Measurements from ENCODE around the gene KRT26. TPM values are rescaled to one million over a fixed set of nuclear protein-coding genes. Genes with fewer than 3 reads are reported as not detected.

KRT26 gene
- total RNA-seq, 1 donor from 2014 or later: not detected

DNA sequence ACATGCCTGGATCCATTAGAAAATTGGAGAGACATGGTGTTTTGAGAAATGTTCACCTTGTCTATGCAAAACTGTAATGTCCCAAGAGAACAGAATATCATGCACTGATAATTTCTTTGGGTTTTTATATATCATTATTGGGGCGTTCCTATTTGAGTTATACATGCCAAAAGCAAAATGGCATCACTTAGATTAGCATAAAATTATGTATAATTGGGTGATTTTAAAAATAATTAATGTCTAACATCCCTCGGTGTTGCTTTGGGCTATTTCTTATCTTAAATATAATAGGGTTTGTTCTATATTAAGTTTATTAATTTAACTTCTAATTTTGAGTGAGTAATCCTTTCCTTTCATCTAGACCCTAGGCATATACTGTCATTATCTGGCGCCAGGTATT is 27.9 kb upstream of the KRT26 start, which contains the start of gene KRT28:
KRT28 (minus strand) TSS at position 101 of the 400 bp plus-strand sequence; CDS start at position 35, 66 bp downstream.
- intact Hi-C loops (cut with micrococcal nuclease): loop anchor here (5.0 kb wide), 3 partner anchors 107 to 443 kb away; partner anchors contain the start of gene SMARCE1
- ATAC-seq (ENCODE audit: low read depth): no peak
- no peaks in the 10 kb centered on the region for H3K36me3 Mint-ChIP-seq (ENCODE audit: low read depth)

DNA sequence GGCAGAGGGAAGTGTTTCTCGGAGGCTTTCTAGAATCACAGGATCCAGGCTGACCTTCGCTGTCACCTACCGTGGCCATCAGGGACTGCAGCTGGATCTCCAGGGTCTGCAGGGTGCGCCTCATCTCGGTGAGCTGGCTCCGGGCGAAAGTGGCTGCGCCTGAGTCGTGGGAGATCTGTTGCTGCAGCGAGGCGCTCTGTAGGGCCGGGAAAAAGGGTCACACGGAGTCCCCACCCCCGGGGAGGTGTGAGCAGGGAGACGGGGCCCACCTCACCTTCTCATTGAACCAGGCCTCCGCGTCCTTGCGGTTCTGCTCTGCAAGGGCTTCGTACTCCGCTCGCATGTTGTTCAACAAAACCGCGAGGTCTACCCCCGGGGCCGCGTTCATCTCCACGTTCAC is 24.8 kb upstream of the KRT26 start:
- no peaks in the 10 kb centered on the region for H3K36me3 Mint-ChIP-seq (ENCODE audit: low read depth)
- peaks cover 29% of the 10 kb centered on the region for H3K27me3 Mint-ChIP-seq
- no peak overlapping the region for H3K27ac Mint-ChIP-seq
- TF ChIP-seq, protein P1, sequence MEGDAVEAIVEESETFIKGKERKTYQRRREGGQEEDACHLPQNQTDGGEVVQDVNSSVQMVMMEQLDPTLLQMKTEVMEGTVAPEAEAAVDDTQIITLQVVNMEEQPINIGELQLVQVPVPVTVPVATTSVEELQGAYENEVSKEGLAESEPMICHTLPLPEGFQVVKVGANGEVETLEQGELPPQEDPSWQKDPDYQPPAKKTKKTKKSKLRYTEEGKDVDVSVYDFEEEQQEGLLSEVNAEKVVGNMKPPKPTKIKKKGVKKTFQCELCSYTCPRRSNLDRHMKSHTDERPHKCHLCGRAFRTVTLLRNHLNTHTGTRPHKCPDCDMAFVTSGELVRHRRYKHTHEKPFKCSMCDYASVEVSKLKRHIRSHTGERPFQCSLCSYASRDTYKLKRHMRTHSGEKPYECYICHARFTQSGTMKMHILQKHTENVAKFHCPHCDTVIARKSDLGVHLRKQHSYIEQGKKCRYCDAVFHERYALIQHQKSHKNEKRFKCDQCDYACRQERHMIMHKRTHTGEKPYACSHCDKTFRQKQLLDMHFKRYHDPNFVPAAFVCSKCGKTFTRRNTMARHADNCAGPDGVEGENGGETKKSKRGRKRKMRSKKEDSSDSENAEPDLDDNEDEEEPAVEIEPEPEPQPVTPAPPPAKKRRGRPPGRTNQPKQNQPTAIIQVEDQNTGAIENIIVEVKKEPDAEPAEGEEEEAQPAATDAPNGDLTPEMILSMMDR (IDR thresholded peaks at IDR 0.05): no peak
- DNase-seq (no peak), ATAC-seq (ENCODE audit: low read depth) (no peak)
- intact Hi-C loops (cut with micrococcal nuclease): no loop called here
- CTCF ChIA-PET: no interaction called here
- no peaks in the 10 kb centered on the region for H3K4me1 Mint-ChIP-seq
- no peaks in the 10 kb centered on the region for H3K9me3 Mint-ChIP-seq
- POLR2A ChIA-PET: no interaction called here
- no peak overlapping the region for H3K4me3 Mint-ChIP-seq

More for the DNA sequence above, 27.9 kb upstream of the KRT26 start, which contains the start of gene KRT28:
- POLR2A ChIA-PET: no interaction called here
- CTCF ChIA-PET: no interaction called here
- no peak for DNase-seq
- H3K9me3 Mint-ChIP-seq: no peaks in the 10 kb centered on the region
- H3K4me1 Mint-ChIP-seq: peaks cover 3% of the 10 kb centered on the region
- no peak within 1 kb of the TSS for H3K27ac Mint-ChIP-seq
- H3K27me3 Mint-ChIP-seq: peaks cover 32% of the 10 kb centered on the region
- TF ChIP-seq, protein P1 (IDR thresholded peaks at IDR 0.05): no peak
- H3K4me3 Mint-ChIP-seq: no peak within 1 kb of the TSS

DNA sequence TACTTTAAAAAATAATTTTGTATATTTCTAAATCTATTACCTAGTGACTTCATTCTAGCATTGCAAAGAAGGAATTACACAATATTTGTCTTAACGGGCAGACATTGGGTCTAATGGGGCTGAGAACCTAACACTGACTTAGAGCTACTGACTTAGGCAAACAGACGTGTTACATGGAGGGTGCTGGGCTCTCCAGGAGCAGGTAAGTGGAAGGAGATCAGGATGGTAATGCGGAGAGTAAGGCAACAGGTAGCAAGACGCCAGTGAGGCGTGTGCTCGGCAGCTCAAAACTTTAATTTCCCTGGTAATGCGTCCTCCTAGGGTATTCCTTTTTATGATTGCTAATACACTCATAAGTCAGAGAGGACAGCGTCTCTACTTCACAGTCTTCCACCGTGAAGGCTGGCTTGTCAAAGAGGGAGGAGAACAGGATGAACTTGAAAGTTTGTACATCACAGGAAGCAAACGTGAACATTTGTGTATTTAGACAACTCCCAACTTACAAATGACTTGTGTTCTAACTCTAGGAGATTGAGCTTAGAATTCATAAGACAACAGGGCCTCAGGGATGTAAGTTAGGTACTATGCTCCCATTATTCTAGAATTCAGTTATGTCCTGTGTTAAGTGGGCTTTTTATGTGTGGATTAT is 23.1 kb upstream of the KRT26 start:
- H3K36me3 Mint-ChIP-seq (ENCODE audit: low read depth): no peaks in the 10 kb centered on the region
- POLR2A ChIA-PET: no interaction called here
- no peak for DNase-seq
- TF ChIP-seq, protein P1 (IDR thresholded peaks at IDR 0.05): no peak
- H3K9me3 Mint-ChIP-seq: no peaks in the 10 kb centered on the region
- no peaks in the 10 kb centered on the region for H3K4me1 Mint-ChIP-seq
- intact Hi-C loops (cut with micrococcal nuclease): no loop called here
- no peak overlapping the region for H3K27ac Mint-ChIP-seq
- H3K4me3 Mint-ChIP-seq: no peak overlapping the region
- ATAC-seq (ENCODE audit: low read depth): no peak
- CTCF ChIA-PET: no interaction called here
- peaks cover 29% of the 10 kb centered on the region for H3K27me3 Mint-ChIP-seq

DNA sequence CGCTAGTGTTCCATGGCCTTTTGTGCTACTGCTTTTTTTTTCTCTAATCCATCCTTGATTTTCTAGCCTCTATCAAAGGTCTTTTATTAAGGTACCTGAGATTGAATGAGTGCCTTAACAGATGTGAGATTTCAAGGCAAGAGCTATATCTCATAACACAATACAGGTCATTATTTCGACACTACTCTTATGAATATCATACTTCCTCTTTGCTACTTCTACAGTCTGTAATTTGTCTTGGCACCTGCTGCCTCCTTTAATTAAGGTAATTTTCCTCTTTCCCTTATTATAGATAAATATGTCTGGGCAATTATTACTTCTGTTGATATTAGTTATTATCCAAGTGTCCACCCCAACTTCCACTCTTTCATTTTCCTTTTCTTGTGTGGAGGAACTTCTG is 22.5 kb upstream of the KRT26 start:
- DNase-seq: no peak
- POLR2A ChIA-PET: interaction anchor here (0.5 kb wide), 1 partner anchor 353 kb away, joined by 3 read pairs; no protein-coding TSS in a partner anchor
- ATAC-seq (ENCODE audit: low read depth): no peak
- Mint-ChIP-seq H3K36me3 (ENCODE audit: low read depth) (no peaks in the 10 kb centered on the region), H3K4me3 (no peak overlapping the region), H3K27ac (no peak overlapping the region), H3K27me3 (peaks cover 27% of the 10 kb centered on the region), H3K9me3 (no peaks in the 10 kb centered on the region), H3K4me1 (no peaks in the 10 kb centered on the region)
- intact Hi-C loops (cut with micrococcal nuclease): loop anchor here (5.0 kb wide), 1 partner anchor 77 kb away; no protein-coding TSS in a partner anchor
- TF ChIP-seq, protein P1 (IDR thresholded peaks at IDR 0.05): no peak
- CTCF ChIA-PET: no interaction called here

DNA sequence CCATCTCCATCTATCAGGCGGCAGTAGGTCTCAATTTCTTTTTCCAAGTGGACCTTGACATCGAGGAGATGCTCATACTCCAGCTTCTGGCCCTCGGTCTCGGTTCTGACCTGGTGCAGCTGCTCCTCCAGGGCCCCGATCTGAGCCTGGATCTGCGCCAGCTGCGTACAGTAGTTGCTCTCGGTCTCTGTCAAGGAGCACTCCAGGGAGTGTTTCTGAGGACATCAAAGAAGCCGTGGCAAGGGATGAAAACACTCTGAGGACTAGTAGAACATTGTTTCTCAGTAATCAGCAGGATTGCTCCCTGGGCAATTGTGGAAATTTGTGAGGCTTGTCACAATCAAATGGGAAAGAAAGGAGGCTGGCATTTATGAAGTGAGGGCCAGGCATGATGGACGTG is 21.8 kb upstream of the KRT26 start:
- CTCF ChIA-PET: no interaction called here
- TF ChIP-seq, protein P1 (IDR thresholded peaks at IDR 0.05): no peak
- intact Hi-C loops (cut with micrococcal nuclease): loop anchor here (5.0 kb wide), 1 partner anchor 77 kb away; no protein-coding TSS in a partner anchor
- DNase-seq (no peak), ATAC-seq (ENCODE audit: low read depth) (no peak)
- H3K36me3 Mint-ChIP-seq (ENCODE audit: low read depth): no peaks in the 10 kb centered on the region
- H3K9me3 Mint-ChIP-seq: no peaks in the 10 kb centered on the region
- H3K27me3 Mint-ChIP-seq: peaks cover 22% of the 10 kb centered on the region
- no peak overlapping the region for H3K27ac Mint-ChIP-seq
- no peaks in the 10 kb centered on the region for H3K4me1 Mint-ChIP-seq
- no peak overlapping the region for H3K4me3 Mint-ChIP-seq
- POLR2A ChIA-PET: interaction anchor here (0.5 kb wide), 1 partner anchor 353 kb away, joined by 3 read pairs; no protein-coding TSS in a partner anchor
